PC-3 (cell line): ENCODE data around the gene PLEKHH1.

Experiments
- CTCF ChIP-seq: fragments of 300-600 bp; sonication (generic); conservative IDR thresholded peaks from 2 replicates; pipeline ENCODE4 v1.5.1; 2017; ENCODE audit warnings: antibody characterized with exemption, low read depth, mild to moderate bottlenecking, low read length
- EZH2 ChIP-seq: fragments of 300-600 bp; sonication (generic); IDR thresholded peaks from one replicate; pipeline ENCODE4 v1.6.1; 2017; ENCODE audit warnings: antibody characterized with exemption, mild to moderate bottlenecking, low read length; ENCODE audit not compliant: unreplicated experiment

DNA sequence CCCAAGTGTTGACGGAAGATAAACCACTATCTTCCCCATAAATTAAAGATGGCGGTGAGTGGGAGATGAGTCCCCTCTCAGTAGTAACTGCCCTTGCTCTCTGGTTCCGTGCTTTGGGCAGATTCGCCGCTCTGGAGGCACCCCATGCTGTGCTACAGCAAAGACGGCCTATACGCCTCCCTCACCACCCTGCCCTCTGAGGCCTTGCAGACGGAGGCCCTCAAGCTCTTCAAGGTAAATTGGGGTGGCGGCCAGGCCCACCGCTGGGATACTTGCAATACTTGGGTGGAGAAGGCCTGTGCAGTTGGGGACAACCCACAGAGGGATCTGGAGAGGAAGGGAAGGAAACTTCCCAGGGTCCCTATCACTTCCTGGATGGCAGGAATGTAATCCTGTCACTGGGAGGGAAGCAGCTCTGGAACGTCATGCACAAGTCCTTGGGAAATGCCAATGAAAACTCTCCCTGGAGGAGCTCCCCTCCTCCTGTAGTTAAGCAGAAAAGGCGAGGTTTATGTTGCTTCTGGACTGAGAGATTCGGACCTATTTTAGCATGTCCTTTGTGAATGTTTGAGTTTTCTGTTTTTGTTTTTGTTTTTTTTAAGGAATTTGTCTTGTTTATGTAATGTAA lies 44.2 kb downstream of the PLEKHH1 start:
- TF ChIP-seq CTCF (no peak), EZH2 (no peak)
